HG03469 (cell line): Measurements from ENCODE around the gene KLHDC8A.
"Not testable (repeated sequence)": the region's sequence is repeated elsewhere in the genome, so short reads cannot be mapped to it uniquely, and the experiment has no call there.

ENCODE experiments used
- ATAC-seq: cut with Tn5 transposase; IDR thresholded peaks from one replicate; pipeline ENCODE4 v1.9.1; 2021; ENCODE audit warnings: mild to moderate bottlenecking, moderate library complexity, moderate number of reproducible peaks; ENCODE audit not compliant: unreplicated experiment

The KLHDC8A gene

DNA sequence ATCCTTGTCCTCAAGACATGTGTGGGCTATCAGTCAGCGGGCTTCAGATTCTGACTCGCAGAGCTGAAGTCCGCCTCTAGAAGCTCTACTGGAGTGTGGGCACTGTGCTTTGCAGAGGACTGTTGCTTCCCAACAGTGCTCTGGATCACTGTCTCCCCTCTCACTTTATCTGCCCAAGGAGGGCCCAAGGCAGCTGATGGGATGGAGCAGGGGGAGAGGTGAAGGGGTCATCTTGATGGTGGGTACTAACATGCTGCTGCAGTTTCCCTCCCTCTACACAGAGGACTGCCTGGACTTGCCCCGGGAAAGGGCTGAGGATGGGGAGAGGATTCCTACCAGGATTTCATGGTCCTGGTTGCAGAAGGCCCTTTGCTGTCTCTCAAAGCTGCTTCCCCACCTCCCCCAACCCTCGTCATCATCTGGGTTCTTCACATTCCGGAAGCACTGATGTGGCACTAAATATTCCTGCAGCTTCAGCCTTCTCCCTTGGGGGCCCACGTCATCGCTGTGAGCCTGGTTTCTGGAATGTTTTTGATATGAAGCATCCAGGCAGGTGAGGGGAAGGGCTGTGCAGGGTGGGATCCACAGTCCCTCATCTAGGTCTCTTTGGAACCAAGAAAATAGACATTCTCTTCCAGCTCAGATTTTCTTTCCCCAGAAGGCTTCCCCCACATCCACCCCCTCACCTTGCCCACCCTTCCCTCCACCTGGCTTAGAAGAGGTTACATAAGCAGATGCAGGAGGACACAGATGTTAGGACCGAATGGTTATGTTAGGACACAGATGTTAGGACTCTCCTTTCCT lies 58.3 kb downstream of the KLHDC8A start:
- no peak for ATAC-seq

DNA sequence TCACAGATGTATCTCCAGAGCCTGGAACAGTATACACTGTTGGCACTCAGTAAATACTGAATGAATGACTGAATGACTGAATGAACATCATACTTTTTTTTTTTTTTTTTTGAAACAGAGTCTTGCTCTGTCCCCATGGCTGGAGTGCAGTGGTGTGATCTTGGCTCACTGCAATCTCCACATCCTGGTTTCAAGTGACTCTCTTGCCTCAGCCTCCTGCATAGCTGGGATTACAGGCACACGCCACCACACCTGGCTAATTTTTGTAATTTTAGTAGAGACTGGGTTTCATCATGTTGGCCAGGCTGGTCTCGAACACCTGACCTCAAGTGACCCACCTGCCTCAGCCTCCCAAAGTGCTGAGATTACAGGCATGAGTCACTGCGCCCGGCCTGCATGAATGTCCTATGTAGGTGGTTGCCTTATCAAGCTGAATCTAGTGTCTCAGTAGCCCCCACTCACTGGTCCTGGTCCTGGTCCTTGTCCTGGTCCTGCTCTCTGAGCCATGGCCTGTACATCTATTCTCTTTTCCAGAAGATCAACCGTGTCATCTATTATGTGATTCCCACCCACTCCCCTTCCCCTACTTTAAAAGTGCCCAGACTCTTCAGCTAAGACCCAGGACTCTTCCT lies 59.1 kb downstream of the KLHDC8A start:
- ATAC-seq = not testable (repeated sequence)

DNA sequence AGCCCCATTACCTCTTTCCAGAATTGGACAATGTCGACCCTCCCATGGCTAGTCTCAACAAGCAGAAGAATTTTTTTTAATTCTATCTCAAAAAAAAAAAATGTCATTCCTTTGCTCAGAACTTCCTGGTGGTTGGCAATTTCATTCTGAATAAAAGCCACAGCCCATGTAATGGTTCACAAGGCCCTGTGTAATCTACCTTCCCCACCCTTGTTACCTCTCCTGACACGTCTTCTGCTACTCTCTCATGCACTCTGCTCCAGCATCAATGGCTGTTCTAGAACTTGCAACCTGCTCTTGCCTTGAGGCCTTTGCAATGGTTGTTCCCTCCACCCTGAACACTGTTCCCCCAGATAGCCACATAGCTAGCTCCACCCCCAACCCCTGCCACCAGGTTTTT lies 60.6 kb downstream of the KLHDC8A start:
- no peak for ATAC-seq

DNA sequence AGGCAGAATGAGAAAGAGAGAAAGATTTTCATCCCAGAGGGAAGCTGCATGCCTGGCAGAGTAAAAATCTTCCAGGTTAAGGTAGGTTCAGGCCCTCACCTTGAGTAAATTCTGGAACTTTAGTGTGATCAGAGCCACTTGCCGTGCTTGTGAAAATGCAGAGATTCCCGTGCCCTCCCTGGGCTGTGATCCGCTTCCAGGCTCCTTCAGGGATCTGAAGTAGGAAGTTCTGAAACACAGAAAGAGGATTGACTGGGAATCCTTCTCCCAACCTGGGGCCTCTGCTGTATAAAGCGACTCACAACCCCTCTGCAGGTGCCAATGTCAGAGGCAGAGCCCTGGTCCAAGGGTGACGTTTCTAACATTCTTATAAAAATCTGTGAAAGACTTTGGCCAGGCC lies 61.8 kb downstream of the KLHDC8A start:
- no peak for ATAC-seq

DNA sequence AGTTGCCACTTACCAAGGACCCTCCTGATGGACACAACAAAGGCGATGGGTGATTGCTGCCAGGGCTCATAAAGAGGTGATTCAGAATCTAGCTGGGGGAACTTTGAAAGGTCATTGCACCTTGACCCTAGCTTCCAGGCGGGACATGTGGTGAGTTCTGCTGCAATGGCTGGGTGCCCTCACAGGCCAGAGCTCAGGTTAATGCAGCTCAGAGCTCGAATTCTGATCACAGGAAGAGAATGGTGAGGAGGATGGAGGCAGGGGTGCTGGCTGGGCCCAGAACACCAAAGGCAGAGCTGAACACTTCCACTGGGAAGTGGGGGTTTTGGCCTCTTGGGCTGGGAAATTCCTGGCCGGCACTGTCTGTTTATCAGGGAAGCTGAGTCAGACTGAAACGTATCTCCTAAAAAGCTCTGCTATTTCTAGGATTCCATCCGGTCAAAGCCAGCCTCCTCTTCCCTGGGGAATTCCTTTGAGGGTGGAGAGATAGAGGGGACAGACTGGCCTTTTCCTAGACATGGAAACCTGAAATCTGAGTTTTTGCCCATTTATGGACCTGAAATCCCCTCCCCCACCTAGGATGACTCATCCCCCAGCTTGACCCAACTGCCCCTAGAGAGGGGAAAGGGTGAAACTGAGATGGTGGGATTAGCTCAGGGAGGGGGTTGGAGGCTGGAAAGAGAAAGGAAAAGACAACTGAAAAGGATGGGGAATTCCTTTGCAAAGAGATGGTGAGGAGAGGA lies 62.4 kb downstream of the KLHDC8A start:
- no peak for ATAC-seq

DNA sequence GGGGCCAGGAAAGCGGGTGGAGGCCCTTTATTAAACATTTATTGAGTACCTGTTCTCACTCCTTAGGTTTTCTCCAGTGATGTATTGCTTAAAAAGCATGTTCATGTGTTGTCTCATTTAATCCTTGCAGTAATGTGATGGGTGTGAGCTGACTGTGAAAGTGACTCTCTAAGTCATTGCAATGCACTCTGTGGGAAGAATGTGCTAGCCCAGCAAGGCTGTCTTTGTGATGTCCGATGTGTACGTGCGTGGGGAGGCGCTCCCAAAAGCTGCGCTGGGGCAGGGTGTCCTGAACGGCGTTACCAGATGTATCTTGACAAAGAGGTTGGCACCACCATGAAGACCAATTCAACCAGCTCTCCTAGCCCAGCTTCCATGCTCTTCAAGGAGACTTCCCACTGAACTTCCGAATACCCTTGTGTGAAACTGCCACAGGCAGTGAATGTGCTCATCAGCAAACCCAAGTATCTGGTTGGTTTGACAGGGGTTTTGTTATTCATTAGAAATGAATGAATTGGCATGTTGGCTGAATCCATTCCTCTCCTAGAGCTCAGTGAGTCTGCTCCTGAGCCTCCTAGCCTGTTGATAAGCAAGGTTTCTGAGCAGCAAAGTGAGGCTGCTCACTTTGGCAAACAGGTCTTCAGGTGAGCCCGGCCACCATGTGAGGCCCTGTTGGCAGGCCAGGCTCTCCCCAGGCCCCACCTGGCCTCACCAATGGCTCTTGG lies 63.2 kb downstream of the KLHDC8A start:
- ATAC-seq = no peak

DNA sequence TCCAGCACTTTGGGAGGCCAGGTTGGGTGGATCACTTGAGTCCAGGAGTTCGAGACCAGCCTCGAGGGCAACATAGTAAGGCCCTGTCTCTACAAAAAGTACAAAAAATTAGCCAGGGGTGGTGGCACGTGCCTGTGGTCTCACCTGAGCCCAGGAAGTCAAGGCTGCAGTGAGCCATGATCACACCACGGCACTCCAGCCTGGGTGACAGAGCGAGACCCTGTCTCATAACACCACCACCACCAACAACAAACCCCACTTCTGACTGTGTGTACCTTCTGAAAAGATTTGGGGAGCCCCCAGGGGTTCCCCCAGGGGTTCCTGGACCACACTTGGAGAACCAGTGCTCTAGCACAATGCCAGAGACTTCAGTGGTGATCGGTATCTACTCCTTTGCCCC lies 65.1 kb downstream of the KLHDC8A start:
- ATAC-seq = no peak

DNA sequence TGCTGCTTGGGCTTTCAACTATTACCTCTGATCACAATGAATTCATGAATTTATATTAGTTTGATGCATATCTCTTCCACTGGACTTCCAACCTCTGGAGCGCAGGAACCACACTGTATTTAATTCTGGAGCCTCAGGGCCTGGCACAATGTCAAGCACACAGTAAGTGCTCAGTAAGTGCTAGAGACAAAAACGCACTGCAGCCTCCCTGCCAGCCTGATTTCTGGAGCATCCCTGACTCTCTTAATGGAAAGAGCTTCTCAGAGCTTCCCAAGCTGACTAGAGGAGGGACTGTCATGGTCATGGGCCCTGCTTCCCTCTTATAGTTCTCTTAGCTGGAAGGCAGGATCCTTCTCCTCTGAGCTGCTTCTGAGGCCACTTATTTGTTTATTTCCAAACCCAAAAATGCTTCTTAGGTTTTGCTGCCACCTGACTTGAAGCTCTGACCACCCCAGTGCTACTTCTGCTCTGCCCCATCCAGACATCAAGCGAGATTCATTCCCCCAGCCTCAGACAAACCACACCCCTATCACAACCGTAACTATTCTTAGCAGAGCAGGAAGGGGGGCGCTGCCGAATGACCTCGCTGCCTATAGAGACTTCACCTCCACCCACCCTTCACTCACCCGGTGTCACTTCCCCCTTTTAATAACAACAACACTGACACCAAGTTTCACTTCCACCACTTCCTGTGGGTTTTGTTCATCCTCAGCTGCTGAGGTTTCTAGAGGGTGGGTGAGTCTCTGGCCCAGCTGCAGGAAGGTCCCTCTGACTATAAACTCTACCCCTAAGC lies 68.8 kb downstream of the KLHDC8A start:
- ATAC-seq = peak; percentile 64

DNA sequence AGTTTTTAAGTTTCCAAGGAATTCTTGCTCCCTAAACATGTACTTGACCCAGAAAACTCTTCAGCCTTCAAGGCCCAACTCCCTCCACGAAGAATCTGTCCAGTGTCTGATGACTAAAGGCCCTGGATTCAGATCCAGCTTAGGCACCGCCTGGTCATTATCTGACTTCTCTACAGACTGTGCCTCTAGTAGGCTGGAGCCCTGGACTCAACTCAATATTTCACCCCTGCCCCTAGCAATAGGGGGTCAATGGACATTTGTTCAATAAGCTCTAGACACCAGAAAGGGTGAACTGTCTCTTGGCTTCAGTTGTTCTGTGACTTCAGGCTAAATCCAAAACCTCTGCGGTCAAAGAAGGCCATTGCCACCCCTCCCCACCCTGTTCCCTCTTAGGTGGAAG lies 69.6 kb downstream of the KLHDC8A start:
- no peak for ATAC-seq

DNA sequence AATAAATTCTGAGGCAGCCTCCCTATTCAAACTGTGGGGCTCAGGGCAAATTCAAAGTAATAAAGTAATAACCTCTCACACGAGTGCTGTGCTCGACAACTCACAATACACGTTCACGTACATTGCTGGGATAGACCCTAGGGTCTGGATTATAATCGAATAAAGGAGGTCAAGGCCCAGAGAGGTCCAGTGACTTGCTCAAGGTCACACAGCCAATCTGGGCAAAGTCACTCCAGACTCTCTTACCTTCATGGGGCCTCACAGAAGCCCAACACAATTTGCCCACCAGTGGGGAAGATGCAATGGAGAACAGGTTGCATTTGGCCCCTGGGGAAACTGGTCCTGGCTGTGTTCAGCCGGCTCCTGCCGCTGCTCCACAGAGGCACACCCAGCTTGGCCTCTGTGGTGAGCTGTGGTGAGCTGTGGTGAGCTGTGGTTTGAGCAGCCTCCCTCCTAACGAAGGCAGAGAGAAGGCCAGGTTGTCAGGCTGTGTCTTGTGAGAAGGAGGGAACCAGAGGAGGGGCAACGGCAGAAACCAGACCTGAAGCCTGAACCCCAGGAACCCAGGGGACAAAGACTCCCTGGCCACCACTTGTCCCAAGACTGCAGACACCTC lies 70.3 kb downstream of the KLHDC8A start:
- ATAC-seq = no peak
